ENCODE data around the gene PAQR5.
"Not testable (repeated sequence)": the region's sequence is repeated elsewhere in the genome, so short reads cannot be mapped to it uniquely, and the experiment has no call there.

The PAQR5 gene

DNA sequence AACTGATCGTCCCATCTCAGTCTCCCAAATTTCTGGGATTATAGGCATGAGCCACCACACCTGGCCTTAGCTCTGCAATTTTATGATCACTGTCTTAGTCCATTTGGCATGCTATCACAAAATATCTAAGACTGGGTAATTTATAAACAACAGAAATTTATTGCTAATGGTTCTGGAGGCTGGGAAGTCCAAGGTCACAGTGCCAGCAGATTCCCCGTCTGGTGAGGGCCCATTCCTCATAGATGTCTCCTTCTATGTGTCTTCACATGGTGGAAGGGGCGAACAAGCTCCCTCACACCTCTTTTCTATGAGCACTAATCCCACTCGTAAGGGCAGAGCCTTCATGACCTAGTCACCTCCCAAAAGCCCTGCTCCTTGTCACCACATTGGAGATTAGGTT lies 60.1 kb downstream of the PAQR5 start:
- no peak for DNase-seq

DNA sequence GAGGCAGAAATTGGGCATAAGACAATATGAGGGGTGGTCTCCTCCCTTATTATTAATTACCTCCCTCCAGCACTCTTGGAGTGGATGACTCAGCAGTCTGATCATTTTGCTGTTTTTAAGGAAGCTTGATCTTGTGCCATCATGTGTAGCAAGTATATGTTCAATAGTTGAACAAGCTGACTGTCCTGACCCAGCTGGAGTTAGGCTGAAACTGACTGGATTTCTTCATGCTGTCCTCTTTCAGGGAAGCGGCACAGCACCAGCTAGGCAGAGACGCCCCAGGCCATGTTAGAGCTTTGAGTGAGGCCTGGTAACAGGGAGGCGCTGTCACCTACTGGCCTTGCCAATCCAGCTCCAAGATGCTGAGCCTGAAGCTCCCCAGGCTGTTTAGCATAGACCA lies 61.0 kb downstream of the PAQR5 start:
- no peak for DNase-seq

DNA sequence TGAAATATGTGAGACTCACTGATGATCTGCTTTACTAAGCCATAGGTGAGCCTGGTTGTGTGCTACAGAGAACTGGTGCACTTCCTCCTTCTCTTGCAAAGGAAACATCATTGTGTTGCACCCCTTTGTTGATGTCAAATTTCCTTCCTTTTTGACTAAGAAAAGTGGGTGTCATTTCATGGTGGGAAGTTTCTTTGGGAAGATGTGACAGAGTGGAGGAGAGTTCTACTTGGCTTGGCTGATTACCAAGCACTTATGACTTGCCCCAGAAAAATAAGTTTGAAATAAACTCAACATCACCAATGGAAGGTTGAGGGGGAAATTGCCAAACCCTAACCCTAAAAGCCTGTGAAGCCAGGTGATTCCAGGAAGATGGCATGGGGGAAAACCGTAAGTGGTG lies 61.9 kb downstream of the PAQR5 start:
- no peak for DNase-seq

DNA sequence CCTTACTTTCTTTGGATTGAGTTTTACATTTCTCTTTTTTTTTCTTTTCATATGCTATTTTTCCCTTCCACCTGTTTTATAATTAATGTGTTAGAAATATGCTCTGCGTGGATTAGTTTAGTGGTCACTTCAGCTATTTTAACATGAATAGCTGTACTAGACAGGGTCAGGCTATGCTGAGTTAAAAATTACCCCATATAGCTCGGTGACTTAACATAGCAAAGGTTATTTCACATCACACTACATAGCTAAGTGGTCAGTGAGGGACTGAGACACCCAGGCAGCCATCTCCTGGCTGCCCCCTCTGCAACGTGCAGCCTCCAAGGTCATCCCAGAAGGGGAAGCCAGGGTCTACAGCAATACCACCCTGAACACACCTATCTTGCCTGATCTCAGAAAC lies 68.5 kb downstream of the PAQR5 start:
- no peak for DNase-seq

DNA sequence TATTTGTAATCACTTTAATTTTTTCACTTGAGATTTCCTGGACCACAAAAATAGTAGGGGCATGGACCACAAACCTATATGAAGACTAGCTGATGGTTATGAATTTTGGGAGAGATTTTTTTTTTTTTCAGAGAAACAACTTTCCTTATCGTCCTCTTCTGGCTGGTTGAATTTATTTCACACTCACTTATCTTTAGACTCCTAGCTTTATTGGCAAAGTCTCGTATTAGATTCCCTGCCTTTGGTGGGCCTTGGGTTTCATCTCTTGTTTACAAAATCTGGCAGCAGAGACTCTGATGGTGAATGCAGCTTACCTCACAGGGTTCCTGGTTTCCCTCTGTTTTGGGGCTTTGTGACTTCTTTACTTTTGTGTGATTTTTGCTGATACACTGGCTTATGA lies 70.9 kb downstream of the PAQR5 start:
- no peak for DNase-seq

DNA sequence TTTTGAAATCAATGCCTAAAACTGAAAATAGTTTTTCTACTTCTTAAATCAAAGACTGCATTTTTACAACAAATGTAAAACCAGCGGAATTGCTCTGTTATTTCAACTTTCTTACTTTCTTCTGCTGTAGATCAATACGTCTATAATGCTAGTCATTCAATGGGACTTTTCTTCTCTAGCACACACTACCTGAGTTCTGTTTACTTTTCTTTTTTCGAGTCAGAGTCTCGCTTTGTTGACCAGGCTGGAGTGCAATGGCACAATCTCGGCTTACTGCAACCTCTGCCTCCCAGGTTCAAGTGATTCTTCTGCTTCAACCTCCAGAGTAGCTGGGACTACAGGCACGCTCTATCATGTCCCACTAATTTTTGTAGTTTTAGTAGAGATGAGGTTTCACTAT lies 74.7 kb downstream of the PAQR5 start:
- no peak for DNase-seq

DNA sequence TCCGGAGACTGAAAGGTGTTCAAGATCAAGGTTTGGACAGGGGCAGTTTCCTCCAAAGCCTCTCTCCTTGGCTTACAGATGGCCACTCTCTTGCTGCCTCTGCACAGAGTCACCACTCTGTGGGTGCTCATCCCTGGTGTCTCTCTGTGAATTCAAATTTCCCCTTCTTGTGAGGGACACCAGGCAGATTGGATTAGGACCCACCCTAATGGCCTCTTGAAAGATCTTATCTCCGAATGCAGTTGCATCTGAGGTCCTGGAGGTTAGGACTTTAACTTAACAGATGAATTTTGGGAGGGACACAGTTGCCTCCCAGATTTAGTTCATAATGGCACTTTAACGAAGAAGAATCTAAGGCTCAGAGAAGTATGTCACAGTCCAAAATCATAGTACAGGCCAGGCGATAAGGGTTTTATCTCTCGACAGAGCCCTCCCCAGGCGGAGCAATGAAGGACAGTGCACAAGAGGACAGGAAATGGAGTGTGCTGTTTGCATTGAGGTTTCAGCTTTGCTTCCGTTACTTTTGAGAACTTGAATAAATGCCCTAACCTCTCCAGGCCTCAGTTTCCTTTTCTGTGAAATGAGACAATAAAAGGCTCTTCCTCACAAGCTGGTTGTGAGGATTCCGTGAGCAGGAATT lies 76.6 kb downstream of the PAQR5 start:
- no peak for DNase-seq

DNA sequence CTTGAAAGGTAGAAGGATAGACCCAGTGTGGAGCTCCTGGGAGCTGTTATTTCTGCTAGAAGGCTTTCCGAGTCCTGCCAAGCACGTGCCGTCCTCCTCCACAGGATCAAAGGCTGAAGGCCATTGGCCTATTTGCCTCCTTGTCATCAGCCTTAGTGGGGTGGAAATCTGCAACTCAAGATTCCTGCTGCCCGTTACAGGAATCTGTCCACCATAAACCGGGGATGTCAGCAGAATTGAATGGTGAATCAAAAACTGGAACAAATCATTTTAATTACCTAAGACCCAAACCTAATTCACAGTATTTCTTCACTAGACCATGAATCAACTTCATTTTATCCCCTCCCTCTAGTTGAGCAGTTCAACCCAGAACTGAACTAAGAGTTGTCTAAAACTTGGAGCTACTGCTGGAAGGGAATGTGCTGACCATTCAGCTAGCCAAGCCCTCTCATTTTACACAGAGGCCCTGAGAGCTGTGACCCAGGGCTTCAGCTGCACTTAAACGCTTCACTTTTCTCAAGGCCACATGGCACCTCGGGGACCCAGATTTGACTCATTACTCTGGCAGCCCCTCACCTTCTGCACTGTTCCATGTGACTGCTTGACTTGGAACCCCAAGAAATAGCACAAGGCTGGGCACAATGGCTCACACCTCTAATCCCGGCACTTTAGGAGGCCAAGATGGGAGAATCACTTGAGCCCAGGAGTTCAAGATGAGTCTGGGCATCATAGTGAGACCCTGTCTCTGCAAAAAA lies 78.7 kb downstream of the PAQR5 start:
- no peak for DNase-seq

DNA sequence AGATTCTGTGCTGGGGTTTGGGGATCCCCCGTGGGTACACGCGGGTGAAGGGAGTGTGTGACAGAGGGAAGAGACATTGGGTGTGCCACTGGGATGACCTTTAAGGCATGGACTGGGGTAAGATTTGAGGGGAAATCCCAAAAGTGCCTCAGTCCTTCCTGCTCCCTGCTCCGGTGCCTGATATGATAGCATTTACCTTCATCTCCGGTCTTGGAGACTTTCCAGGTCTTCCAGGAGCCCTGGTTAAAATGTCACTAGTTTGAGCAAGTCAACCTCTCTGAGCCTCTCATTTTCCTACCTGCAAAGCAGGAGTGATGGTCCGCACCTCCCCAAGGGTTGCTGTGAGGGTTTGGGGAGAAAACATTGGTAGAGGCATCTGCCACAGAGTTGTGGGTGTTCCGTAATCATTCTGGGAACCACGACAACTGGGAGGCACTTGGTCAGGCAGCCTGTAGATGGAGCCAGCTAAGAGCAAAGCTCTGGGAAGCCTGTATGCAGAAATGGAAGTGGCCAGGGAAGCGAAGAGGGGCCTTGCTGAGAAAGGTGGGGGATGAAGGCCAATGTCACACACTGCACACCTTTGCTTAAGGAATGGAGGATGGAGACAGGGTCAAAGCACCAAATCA lies 81.5 kb downstream of the PAQR5 start:
- DNase-seq, result no peak

DNA sequence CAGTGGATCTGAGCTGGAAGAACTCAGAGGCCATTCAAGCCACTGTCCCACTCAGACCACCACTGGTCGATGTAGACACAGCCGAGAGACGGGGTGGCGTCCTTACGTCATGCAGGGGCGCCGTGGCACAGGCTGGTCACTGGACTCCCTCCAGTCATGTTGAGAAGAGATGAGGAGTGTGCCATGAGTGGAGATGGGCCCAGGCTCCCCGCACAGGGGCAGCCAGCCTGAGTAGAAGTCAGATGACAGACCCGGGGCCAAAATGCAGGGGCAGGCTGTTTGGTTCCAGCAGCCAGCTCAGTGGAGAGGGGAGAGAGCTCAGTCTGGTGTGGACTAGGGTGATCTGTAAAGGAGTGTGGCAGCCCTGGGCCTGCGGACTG lies 82.0 kb downstream of the PAQR5 start:
- no peak for DNase-seq

DNA sequence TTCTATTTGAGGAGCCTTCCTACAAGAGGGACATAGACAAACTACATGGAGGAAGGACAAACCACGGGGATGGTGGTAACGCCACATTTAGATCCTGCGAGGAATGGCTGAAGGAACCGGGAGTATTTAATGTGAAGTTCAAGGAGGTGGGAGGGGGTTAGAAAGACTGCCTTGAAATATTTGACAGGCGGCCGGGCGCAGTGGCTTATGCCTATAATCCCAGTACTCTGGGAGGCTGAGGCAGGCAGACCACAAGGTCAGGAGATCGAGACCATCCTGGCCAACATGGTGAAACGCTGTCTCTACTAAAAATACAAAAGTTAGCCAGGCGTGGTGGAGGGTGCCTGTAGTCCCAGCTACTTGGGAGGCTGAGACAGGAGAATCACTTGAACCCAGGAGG lies 83.5 kb downstream of the PAQR5 start:
- not testable (repeated sequence) for DNase-seq

DNA sequence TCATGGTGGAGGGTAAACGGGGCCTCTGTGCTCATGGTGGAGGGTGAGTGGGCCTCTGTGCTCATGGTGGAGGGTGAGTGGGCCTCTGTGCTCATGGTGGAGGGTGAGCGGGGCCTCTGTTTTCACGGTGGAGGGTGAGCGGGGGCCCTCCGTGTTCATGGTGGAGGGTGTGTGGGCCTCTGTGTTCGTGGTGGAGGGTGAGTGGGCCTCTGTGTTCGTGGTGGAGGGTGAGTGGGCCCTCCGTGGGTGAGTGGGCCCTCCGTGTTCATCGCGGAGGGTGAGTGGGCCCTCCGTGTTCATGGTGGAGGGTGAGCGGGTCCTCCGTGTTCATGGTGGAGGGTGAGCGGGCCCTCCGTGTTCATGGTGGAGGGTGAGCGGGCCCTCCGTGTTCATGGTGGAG lies 85.4 kb downstream of the PAQR5 start:
- DNase-seq, result not testable (repeated sequence)

DNA sequence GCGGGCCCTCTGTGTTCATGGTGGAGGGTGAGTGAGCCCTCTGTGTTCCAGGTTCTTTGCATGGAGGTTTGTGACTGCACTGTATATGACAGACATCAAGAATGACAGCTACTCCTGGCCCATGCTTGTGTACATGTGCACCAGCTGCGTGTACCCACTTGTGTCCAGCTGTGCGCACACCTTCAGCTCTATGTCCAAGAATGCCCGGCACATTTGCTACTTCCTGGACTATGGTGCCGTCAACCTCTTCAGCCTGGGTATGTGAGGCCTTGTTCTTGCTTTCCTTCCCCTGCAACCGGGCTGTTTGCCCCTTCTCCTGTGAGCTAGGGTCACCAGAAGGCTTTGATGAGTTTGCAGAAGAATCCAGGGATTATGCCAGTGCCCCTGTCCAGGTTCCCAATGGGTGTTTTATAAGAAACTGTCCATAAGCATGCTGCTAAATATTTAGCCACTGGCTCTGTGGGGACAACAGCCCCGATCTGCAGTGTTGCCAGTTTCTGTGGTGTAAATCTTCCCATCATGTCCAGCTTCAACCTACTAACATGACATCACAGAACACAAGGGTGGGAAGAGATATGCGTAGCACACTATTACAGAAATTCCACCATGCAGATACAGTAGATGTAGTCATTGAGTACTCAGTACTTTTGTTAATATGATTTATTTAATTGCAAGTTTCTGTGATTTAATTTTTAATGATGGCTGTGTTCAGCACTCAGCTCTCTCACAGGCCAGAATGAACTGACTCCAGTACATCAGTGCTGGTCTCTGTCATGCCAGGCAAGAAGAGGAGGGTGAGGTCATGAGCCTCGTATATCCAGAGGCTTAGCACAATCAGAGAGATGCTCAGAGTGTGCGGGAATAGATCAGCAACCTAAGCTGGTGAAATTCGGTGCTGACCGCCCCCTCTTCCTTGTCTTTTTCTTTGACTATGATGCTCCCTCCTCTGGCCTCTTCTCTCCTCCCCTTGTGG lies 86.2 kb downstream of the PAQR5 start:
- no peak for DNase-seq

DNA sequence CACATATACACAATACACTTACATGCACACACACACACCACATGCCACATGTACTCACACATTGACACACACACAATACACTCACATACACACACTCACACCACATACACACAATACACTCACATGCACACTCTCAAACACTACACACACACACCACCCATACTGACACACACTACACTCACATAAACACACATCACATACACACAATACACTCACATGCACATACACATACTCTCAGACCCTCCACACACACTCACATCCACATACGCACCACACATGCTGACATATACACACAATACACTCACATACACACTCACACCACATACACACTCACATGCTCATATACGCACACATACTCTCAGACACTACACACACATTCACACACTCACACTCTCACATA lies 87.1 kb downstream of the PAQR5 start:
- DNase-seq, result no peak

DNA sequence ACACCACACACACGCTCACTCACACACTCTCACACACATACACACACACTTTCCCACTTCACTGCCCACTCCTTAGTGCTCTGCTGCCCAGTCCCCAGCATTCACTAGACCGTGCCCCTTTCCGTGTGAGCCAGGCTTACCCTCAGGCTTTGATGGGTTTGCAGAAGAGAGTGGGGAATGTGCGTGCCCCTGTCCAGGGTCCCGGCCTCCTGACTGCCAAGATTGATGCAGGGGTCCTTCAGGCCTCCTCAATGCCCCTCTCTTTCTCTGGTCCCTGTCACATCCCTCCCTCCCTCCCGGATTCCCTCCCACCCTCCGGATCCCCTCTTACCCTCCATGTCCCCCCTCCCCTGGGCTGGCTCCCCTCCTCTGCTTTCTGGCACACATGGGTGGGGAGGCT lies 87.6 kb downstream of the PAQR5 start:
- DNase-seq, result no peak

DNA sequence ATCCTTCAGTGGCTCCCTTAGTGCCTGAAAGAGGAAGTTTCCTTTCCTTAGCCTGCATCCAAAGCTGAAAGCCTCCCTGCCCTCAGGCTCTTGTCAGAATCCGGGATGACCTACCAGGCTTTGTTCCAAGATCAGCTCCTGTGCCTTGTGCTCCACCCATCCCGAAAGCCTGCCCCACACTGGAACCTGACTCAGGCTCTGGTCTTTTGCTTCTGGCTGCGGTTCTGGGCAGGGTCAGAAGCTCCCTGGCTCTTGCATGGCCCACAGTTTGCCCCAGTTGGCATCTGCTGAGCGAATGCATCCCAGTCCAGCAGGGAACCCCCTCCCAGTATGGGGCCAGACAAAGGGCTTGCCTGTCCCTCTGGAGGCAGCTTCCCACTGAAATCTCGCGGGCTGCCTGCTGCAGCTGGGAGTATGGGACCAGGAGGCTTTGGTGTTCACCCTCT lies 89.6 kb downstream of the PAQR5 start:
- DNase-seq, result no peak

DNA sequence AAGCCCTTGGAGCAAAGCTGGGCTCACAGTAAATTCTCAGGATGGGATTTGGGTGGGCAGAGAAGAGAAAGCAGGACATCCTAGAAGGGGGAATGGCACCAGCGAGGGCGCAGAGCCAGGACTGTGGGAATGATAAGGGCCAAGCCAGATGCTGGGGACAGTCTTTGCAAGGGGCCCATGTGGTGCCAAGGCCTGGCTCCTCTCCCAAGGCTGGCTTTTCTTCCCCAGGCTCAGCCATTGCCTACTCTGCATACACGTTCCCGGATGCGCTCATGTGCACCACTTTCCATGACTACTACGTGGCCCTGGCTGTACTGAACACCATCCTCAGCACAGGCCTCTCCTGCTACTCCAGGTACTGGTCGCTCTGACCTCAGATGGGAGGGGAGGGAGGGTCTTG lies 90.7 kb downstream of the PAQR5 start:
- no peak for DNase-seq

DNA sequence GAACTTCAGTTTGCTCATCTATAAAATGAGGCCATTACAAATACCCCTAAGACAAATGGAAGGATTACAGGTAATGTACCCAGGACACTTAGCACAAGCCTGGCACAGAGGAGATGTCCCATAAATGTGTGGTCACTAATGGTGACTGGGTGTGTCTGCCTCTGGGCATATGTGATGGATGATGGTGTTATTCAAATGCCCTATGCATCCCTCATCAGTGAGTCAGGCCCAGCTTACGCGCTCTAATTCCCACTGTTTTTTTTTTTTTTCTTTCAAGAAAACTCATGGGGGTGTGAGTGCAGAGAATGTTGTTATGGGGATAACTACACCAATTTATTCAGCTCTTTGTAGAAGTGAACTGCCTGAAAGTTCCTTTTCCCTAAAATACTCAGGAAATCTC lies 91.9 kb downstream of the PAQR5 start:
- DNase-seq, result no peak

DNA sequence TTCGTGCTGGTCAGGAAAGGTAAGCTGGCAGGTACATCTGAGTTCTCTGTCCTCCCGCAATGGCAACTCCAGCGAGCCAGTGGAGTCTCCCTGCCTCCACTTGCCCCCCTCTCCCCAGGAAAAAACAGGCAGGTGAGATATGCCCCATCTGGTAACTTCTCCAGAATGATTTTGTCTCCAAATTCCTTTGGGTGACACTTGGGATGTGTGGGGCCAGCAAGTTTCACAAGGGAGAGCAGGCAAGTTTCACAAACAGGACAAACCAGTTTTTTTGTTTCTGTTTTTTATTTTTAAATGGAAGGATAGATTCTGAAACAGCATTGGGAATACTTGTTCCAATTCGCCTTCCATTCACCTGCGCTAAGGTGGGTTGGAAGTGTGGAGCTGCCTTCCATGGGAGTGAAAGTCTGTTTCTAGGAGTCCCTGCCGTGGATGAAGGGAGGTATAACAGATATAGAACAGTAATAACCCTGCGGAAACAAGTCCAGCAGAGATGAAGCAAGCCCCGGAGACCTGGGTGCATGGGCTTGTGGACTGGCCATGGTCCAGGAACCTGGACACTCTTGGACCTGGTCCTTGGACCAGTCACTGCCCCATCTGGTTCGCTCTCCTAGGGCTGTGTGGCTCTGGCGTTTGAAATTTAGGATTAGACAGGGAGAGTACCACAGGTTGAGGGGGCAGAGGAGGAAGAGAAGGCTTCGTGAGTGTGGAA lies 92.5 kb downstream of the PAQR5 start:
- no peak for DNase-seq

DNA sequence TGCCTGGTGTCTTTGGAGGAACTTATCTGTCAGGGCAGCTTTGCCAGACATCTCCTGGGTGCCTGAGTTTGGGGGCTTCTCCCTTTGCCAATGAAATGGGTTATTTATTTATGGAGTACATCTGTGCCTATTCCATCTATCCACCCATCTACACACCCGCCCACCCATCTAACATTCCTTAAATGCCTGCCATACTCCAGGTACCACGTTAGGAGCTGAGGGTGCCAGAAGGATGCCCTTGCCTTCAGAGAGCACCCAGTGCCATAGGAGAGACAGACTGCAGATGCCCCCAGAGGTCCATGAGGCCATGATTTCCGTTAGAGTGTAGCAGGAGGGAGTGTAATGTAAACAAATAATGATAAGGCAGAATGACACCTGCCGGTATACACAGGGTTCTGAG lies 93.6 kb downstream of the PAQR5 start:
- no peak for DNase-seq

DNA sequence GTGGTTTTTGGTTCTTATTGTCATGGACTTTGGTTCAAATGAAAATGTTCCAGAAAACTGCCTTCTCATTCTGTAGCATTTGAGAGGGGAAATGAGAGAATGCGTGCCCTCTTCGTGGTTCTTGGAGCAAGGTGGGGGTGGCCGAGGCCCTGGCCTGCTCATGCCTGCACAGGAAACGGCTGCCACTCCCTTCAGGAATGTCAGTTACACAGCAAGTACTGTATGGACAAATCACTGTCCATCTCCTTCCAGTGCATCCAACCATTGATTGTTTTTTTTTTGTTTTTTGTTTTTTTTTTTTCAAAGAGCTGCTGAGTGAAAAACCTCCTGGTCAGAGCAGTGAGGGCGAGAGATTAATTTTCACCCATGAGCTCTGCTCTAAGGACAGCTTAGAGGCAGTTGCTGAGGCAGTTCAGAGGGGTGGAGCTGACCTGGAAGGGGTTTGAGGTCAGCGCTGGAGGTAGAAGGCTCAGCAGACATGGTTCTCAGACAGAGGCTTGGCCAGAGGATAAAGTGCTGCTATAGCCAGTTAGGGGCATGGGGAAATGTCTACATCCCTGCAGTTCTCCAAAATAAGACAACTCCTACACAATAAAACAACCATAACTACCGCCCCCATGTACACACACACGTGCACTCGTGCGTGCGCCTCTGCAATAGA lies 95.2 kb downstream of the PAQR5 start:
- DNase-seq, result no peak
